ENCODE measurements around the gene EIF2D.

The EIF2D gene

DNA sequence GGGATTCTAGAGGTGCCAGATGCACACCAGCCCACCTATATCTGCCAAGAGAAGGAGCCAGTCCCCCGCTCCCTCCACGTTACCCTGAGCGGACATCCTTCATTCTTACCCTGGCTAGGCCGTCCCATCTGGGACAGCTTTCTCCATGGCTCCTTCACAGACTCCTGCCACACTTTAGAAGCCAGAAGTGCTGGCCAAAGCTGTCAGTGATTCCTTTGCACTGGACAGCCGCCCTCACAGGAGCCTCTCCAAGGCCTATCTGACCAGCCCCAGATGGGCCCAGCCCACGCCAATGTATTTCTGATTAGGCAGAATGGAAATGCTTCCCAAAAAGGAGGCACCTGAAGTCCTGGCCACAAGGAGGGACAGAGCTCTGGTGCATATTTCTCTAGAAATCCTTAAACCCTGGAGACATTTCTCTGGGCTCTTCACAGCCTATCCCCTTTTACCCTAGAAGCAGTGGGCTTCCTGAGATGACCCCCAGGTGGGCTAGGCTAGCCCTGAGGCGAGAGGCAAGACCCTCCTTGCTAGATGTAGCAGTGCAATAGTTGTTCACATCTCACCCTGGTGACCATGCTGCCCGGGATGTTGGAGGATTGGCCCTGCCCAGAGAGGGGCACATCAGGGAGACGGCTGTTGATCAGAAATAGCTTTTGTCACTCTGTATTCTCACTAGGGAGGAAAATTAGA, 60.8 kb downstream of the EIF2D start:
- TF ChIP-seq CTCF (IDR thresholded peaks at IDR 0.05; ENCODE audit: unreplicated experiment in 3 of 3) = no peak
- Mint-ChIP-seq H3K27me3 (ENCODE audit: low read depth) (peaks cover 58% of the 10 kb centered on the region), H3K4me3 (no peak overlapping the region), H3K4me1 (peaks cover 23% of the 10 kb centered on the region), H3K36me3 (ENCODE audit: low read depth) (no peaks in the 10 kb centered on the region), H3K9me3 (no peaks in the 10 kb centered on the region), H3K27ac (no peak overlapping the region)

- Mint-ChIP-seq H3K36me3 (ENCODE audit: low read depth) (no peaks in the 10 kb centered on the region), H3K27ac (no peak overlapping the region), H3K27me3 (ENCODE audit: low read depth) (peaks cover 51% of the 10 kb centered on the region), H3K4me1 (peaks cover 13% of the 10 kb centered on the region), H3K9me3 (no peaks in the 10 kb centered on the region), H3K4me3 (no peak overlapping the region)
- TF ChIP-seq CTCF (IDR thresholded peaks at IDR 0.05; ENCODE audit: unreplicated experiment in 3 of 3) = no peak
Measured at GRCh38 chr1:206550446-206550845, 61.8 kb downstream of the EIF2D start.

DNA sequence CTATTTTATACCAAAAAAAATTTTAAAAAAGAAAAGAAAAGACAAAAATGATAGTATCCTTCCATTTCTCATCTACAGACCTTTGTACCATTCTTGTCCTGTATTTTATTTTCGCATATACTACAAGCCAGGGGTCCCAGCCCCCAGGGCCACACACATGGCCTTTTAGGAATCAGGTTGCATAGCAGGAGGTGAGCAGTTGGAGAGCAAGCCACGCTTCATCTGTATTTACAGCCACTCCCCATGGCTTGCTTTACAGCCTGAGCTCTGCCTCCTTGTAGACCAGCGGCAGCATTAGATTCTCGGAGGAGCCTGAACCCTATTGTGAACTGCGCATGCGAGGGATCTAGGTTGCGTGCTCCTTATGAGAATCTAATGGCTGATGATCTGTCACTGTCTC, 65.2 kb downstream of the EIF2D start:
- H3K9me3 Mint-ChIP-seq = no peaks in the 10 kb centered on the region
- H3K27ac Mint-ChIP-seq = no peak overlapping the region
- no peak overlapping the region for H3K4me3 Mint-ChIP-seq
- H3K27me3 Mint-ChIP-seq (ENCODE audit: low read depth) = peaks cover 38% of the 10 kb centered on the region
- H3K4me1 Mint-ChIP-seq = no peaks in the 10 kb centered on the region
- H3K36me3 Mint-ChIP-seq (ENCODE audit: low read depth) = no peaks in the 10 kb centered on the region
- TF ChIP-seq CTCF (IDR thresholded peaks at IDR 0.05; ENCODE audit: unreplicated experiment in 3 of 3) = no peak

DNA sequence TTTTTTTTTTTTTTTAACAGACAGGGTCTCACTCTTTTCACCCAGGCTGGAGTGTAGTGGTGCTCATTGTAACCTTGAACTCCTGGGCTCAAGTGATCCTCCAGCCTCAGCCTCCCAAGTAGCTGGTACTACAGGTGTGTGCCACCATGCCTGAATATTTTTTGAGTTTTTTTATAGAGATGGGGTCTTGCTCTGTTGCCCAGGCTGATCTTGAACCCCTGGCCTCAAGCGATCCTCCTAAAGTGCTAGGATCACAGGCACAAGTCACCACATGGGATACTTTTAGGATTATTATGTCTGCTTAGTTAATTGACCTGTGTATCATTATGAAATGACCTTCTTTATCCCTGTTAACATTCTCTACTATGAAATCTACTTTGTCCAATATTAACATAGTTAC, 66.9 kb downstream of the EIF2D start:
- no peak for TF ChIP-seq CTCF (IDR thresholded peaks at IDR 0.05; ENCODE audit: unreplicated experiment in 3 of 3)
- H3K4me3 Mint-ChIP-seq = no peak overlapping the region
- H3K27me3 Mint-ChIP-seq (ENCODE audit: low read depth) = peaks cover 42% of the 10 kb centered on the region
- H3K36me3 Mint-ChIP-seq (ENCODE audit: low read depth) = no peaks in the 10 kb centered on the region
- H3K4me1 Mint-ChIP-seq = peaks cover 10% of the 10 kb centered on the region
- no peak overlapping the region for H3K27ac Mint-ChIP-seq
- no peaks in the 10 kb centered on the region for H3K9me3 Mint-ChIP-seq

DNA sequence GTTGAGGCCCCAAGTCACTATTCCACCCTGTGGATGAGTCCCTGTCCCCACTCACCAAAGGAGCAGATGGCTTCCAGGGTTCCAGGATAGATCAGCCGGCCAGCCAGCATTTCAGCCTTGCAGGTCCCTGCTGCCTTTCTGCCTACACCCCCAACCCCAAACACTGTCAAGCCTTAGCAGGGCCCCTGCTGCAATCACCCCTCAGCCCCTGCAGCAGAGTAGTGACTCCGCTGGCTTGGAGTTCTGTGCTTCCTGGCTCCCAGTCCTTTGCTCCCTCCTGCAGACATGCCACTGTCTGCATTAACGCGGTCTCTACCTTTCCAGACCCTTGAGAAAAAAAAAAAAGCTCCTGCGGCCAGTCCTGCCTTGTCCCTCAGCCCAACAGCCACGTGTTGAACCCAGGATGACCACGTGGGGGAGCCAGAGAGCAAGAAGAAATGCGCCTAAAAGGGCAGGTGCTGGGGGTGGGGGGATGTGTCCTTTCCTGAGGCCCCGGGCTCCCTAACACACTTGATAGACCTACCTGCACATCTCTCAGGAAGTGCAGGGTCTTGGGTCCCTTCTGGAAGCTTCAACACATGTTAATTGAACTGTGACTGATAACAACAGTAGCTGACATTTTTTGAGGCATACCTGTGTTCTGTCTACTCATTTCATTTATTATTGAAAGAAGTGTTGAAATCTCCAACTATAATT, 67.6 kb downstream of the EIF2D start:
- Mint-ChIP-seq H3K4me3 (no peak overlapping the region), H3K9me3 (no peaks in the 10 kb centered on the region), H3K4me1 (peaks cover 17% of the 10 kb centered on the region), H3K36me3 (ENCODE audit: low read depth) (no peaks in the 10 kb centered on the region), H3K27ac (no peak overlapping the region), H3K27me3 (ENCODE audit: low read depth) (peaks cover 36% of the 10 kb centered on the region)
- TF ChIP-seq CTCF (IDR thresholded peaks at IDR 0.05; ENCODE audit: unreplicated experiment in 3 of 3) = peak; percentile 67 to 90 (median 89)
